ENCODE measurements around the gene CYP3A5.
"Not testable (repeated sequence)": the region's sequence is repeated elsewhere in the genome, so short reads cannot be mapped to it uniquely, and the experiment has no call there.

- TF ChIP-seq EZH2phosphoT487 (IDR thresholded peaks at IDR 0.05; ENCODE audit: low read depth); CTCF (IDR thresholded peaks at IDR 0.05; ENCODE audit: low read depth, low read length): not testable (repeated sequence)
Measured at GRCh38 chr7:99637414-99637813, 42.4 kb downstream of the CYP3A5 start.

Data from OCI-LY3 (cell line).